ENCODE data around the gene VAMP1. TPM values are rescaled to one million over a fixed set of nuclear protein-coding genes. Genes with fewer than 3 reads are reported as not detected.

Gene VAMP1
- total and polyA plus RNA-seq, 2 donors (not counting 3 experiments of a cell fraction or from before 2014, with no cell fraction given), result 7.0 to 9.0 TPM

GRCh38 chr12:6420364-6420763, 50.1 kb downstream of the VAMP1 start:
- Histone ChIP-seq H3K27me3 (ENCODE audit: control insufficient read depth in 2 of 2, insufficient read depth in 2 of 2, low read length in 2 of 2) (no peaks in the 10 kb centered on the region), H3K9me1 (replicated peaks; ENCODE audit: control insufficient read depth, extremely low read depth, insufficient read depth, low read length) (no peaks in the 10 kb centered on the region), H3K9ac (replicated peaks; ENCODE audit: extremely low read depth, insufficient read depth, low read length) (no peak overlapping the region), H3K36me3 (ENCODE audit: control insufficient read depth in 2 of 2, extremely low read depth in 1 of 2, insufficient read depth in 2 of 2, low read length in 2 of 2) (no peaks in the 10 kb centered on the region), H3K4me3 (replicated peaks in 1 of 3; ENCODE audit: insufficient read depth in 1 of 3, low read depth in 1 of 3, low read length in 3 of 3) (no peak overlapping the region), H3K79me2 (ENCODE audit: control insufficient read depth, insufficient read depth, low read length) (no peaks in the 10 kb centered on the region), H2AFZ (ENCODE audit: low read depth, low read length) (no peak overlapping the region), H3K4me1 (ENCODE audit: control insufficient read depth, extremely low read depth, insufficient read depth, low read length) (no peaks in the 10 kb centered on the region), H3K4me2 (ENCODE audit: insufficient read depth, low read length) (no peak overlapping the region), H4K20me1 (replicated peaks; ENCODE audit: control insufficient read depth, extremely low read depth, insufficient read depth, low read length) (no peaks in the 10 kb centered on the region), H3K27ac (ENCODE audit: insufficient read depth, low read depth, low read length) (no peak overlapping the region), H3K9me3 (replicated peaks; ENCODE audit: control insufficient read depth, insufficient read depth, low read length) (no peaks in the 10 kb centered on the region)
- FAIRE-seq, result peak; percentile 46
- dilution Hi-C loops (cut with MboI; ENCODE audit: extremely low pct_ligation_motif_present, low sequenced_read_pairs) (no loop called here), intact Hi-C loops (cut with micrococcal nuclease) (no loop called here)
- TF ChIP-seq EZH2 (IDR thresholded peaks at IDR 0.05; ENCODE audit: borderline replicate concordance, low read depth, low read length, severe bottlenecking) (no peak), MAX (IDR thresholded peaks at IDR 0.05; ENCODE audit: insufficient read depth, insufficient read length) (no peak), POLR2A (IDR thresholded peaks at IDR 0.05; ENCODE audit: low read depth, low read length) (no peak), CTCF (IDR thresholded peaks at IDR 0.05; ENCODE audit: extremely low read depth in 1 of 2, insufficient read depth in 1 of 2, low read depth in 1 of 2, low read length in 2 of 2) (no peak), POLR2AphosphoS5 (IDR thresholded peaks at IDR 0.05; ENCODE audit: insufficient read depth, low read depth, low read length) (no peak), MYC (IDR thresholded peaks at IDR 0.05; ENCODE audit: low read depth, low read length) (no peak), FOS (IDR thresholded peaks at IDR 0.05; ENCODE audit: borderline replicate concordance, insufficient read depth, low read length) (no peak), GATA2 (IDR thresholded peaks at IDR 0.05; ENCODE audit: insufficient read depth, insufficient read length, low read depth, low read length) (no peak), JUN (IDR thresholded peaks at IDR 0.05; ENCODE audit: borderline replicate concordance, insufficient read depth, insufficient read length, low read depth) (no peak)
- CTCF ChIA-PET, result interaction anchor here (1.2 kb wide), 1 partner anchor 45 kb away, joined by 3 read pairs; no protein-coding TSS in a partner anchor
- POLR2A ChIA-PET, result no interaction called here
- BruUV-seq (replicated peaks), result no TSS peak
- no peak for DNase-seq (ENCODE audit: low read depth, low spot score)

Measured in endothelial cell of umbilical vein (primary cell).